Pulmonary artery endothelial cell (primary cell): ENCODE results near the gene TAF3. TPM values are rescaled to one million over a fixed set of nuclear protein-coding genes. Genes with fewer than 3 reads are reported as not detected.

Source experiments
- DNase-seq: peaks from one replicate; pipeline ENCODE4 v3.0.0-alpha.2; 2011; ENCODE audit warnings: low read depth, low spot score
- total RNA-seq: library from RNA; depleted of rRNA; stranded (reverse); fragments of >200 nt; gene quantifications from 2 replicates; pipeline ENCODE4 v1.2.3, GENCODE V29; 2014

TAF3 gene
- total RNA-seq, 1 donor from 2014 or later, result 1.6 TPM

GRCh38 chr10:7881119-7881518 is 62.8 kb downstream of the TAF3 start:
- no peak for DNase-seq

- DNase-seq, result no peak
These were observed 67.8 kb downstream of the TAF3 start for GRCh38 chr10:7886056-7886455.

GRCh38 chr10:7887174-7887816 is 69.0 kb downstream of the TAF3 start:
- no peak for DNase-seq

GRCh38 chr10:7889947-7890542 is 71.7 kb downstream of the TAF3 start:
- DNase-seq, result no peak

GRCh38 chr10:7890781-7891180 is 72.5 kb downstream of the TAF3 start:
- no peak for DNase-seq

GRCh38 chr10:7891634-7892033 is 73.3 kb downstream of the TAF3 start:
- peak; percentile 19 for DNase-seq

- DNase-seq, result no peak
These were observed 73.8 kb downstream of the TAF3 start for GRCh38 chr10:7892146-7892545.

- DNase-seq, result no peak
These were observed 77.4 kb downstream of the TAF3 start for GRCh38 chr10:7895699-7896090.

GRCh38 chr10:7896297-7896696 is 78.0 kb downstream of the TAF3 start:
- DNase-seq, result no peak

- no peak for DNase-seq
These were observed 83.0 kb downstream of the TAF3 start for GRCh38 chr10:7901256-7901655.

- DNase-seq, result no peak
These were observed 84.1 kb downstream of the TAF3 start for GRCh38 chr10:7902413-7902812.

- no peak for DNase-seq
These were observed 85.5 kb downstream of the TAF3 start for GRCh38 chr10:7903851-7904250.

GRCh38 chr10:7906128-7906527 is 87.8 kb downstream of the TAF3 start:
- no peak for DNase-seq

GRCh38 chr10:7908541-7909210 is 90.4 kb downstream of the TAF3 start:
- no peak for DNase-seq

GRCh38 chr10:7913126-7913872 is 95.0 kb downstream of the TAF3 start:
- DNase-seq, result no peak

- DNase-seq, result no peak
These were observed 97.7 kb downstream of the TAF3 start for GRCh38 chr10:7915923-7916536.

GRCh38 chr10:7917736-7918135 is 99.4 kb downstream of the TAF3 start:
- no peak for DNase-seq

- DNase-seq, result no peak
These were observed 104.4 kb downstream of the TAF3 start for GRCh38 chr10:7922707-7923106.

- DNase-seq, result no peak
These were observed 110.2 kb downstream of the TAF3 start for GRCh38 chr10:7928536-7928935.

- DNase-seq, result no peak
These were observed 114.2 kb downstream of the TAF3 start for GRCh38 chr10:7932301-7933036.

- no peak for DNase-seq
These were observed 115.0 kb downstream of the TAF3 start for GRCh38 chr10:7933262-7933661.
